Thoracic aorta (tissue), 2 donors: ENCODE data around the gene CLRN3. TPM values are rescaled to one million over a fixed set of nuclear protein-coding genes. Genes with fewer than 3 reads are reported as not detected.
A peak's percentile ranks its signal among the peaks of the same experiment; 100 is the strongest.

Experiments used
- ATAC-seq: fragments of 150-250 bp; one replicate; pipeline ENCODE4 v1.8.0; 2017; ENCODE audit warnings: low read depth; ENCODE audit not compliant: insufficient number of reproducible peaks, low FRiP score
- DNase-seq: peaks from one replicate; pipeline ENCODE4 v3.0.0-alpha.2; 2020; ENCODE audit warnings: low spot score
- H3K27ac ChIP-seq, 2 donors: fragments of 200-600 bp; sonication (generic); 1 replicate in 1 of 2; 2 replicates in 1 of 2; pipeline ENCODE4 v1.5.1; 2016; ENCODE audit warnings: mild to moderate bottlenecking in 2 of 2, moderate library complexity in 2 of 2
- H3K27me3 ChIP-seq: fragments of 200-600 bp; sonication (generic); replicated peaks from 2 replicates; pipeline ENCODE4 v1.6.0; 2016; ENCODE audit warnings: mild to moderate bottlenecking; ENCODE audit not compliant: insufficient read depth
- H3K36me3 ChIP-seq: fragments of 200-600 bp; sonication (generic); one replicate; pipeline ENCODE4 v1.5.1; 2016
- H3K4me1 ChIP-seq, 2 donors: fragments of 200-600 bp; sonication (generic); 1 replicate in 1 of 2; 2 replicates in 1 of 2; pipeline versions ENCODE4 v1.5.1 to v1.6.0; 2016; ENCODE audit warnings: low read depth in 2 of 2, mild to moderate bottlenecking in 1 of 2; ENCODE audit not compliant: control insufficient read depth in 1 of 2
- H3K4me3 ChIP-seq: fragments of 200-600 bp; sonication (generic); 2 replicates; pipeline ENCODE4 v1.5.1; 2016; ENCODE audit warnings: mild to moderate bottlenecking
- H3K9me3 ChIP-seq: fragments of 200-600 bp; sonication (generic); 2 replicates; pipeline ENCODE4 v1.5.1; 2016
- total RNA-seq, 2 donors: library from RNA; depleted of rRNA; stranded (reverse); fragments of >200 nt; gene quantifications; one replicate each; pipeline versions ENCODE4 v1.1.0 to v1.2.3, GENCODE V29; 2016
- TF ChIP-seq, protein P1 (sequence below): fragments of 200-600 bp; sonication (generic); IDR thresholded peaks from one replicate; pipeline ENCODE4 v1.5.1; 2019; ENCODE audit warnings: antibody characterized with exemption

Gene CLRN3
- total RNA-seq, 2 donors from 2014 or later, result not detected

DNA sequence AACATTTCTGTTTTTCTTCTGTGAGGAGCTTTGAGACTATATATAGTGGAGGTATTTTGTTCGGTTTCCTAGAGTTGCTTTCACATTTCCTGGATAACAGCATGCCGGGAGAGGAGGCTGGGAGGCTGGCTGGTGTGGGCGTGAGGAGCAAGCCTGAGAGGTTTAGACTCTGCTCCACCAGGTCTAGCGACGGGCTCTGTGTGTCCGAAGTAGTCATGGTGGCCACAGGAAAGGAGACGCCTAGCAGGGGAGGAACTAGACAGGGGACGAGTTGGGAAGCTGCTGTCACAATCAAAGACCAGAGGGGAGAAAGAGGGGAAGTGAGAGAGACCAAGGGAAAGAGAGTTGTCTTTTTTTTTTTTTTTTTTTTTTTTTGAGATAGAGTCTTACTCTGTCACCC, 33.7 kb upstream of the CLRN3 start:
- no peak overlapping the region for H3K4me3 ChIP-seq
- no peak for DNase-seq
- H3K4me1 ChIP-seq, result peaks cover 19 to 43% of the 10 kb centered on the region in 2 donors
- H3K9me3 ChIP-seq, result no peaks in the 10 kb centered on the region
- H3K27me3 ChIP-seq, result no peaks in the 10 kb centered on the region
- no peaks in the 10 kb centered on the region for H3K36me3 ChIP-seq
- ATAC-seq, result no peak
- peak overlapping the region in 1 of 2 donors; percentile 50 for H3K27ac ChIP-seq
- TF ChIP-seq, protein P1, sequence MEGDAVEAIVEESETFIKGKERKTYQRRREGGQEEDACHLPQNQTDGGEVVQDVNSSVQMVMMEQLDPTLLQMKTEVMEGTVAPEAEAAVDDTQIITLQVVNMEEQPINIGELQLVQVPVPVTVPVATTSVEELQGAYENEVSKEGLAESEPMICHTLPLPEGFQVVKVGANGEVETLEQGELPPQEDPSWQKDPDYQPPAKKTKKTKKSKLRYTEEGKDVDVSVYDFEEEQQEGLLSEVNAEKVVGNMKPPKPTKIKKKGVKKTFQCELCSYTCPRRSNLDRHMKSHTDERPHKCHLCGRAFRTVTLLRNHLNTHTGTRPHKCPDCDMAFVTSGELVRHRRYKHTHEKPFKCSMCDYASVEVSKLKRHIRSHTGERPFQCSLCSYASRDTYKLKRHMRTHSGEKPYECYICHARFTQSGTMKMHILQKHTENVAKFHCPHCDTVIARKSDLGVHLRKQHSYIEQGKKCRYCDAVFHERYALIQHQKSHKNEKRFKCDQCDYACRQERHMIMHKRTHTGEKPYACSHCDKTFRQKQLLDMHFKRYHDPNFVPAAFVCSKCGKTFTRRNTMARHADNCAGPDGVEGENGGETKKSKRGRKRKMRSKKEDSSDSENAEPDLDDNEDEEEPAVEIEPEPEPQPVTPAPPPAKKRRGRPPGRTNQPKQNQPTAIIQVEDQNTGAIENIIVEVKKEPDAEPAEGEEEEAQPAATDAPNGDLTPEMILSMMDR, result no peak

DNA sequence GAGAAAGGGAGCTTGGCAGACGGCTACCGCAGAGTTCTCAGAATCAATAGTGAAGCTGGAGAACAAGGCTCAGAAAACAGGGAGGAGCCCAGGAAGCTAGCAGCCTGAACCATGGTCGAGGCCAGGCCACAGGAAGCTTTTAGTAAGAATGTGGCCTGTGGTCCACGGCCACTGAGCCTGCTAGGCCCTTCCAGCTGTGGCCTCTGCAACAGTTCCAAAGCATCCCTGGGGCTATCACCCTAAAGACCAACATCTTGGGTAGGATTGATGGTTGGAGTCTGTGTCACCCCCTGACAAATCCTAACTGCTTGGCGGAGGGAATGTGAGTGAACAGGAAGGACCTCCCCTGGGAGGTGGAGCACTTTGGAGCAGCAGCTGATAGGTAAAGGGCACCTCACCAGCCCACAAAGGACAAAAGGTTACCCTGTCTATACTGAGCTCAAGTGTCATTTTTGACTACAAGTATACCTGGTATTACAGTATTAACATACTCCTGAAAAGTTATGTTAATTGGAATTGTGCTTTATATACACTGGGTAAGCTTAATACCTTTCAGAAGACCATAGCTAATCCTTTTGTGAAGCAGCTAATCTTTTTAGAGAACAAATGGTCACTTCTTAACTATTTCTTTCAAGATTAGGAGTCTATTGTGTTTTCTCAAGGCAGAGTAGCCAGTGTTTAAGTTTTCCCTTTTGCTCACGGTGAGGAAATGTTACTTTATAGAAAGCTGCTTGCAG, 32.9 kb upstream of the CLRN3 start:
- ATAC-seq (no peak), DNase-seq (no peak)
- Histone ChIP-seq H3K27me3 (no peaks in the 10 kb centered on the region), H3K4me1 (peaks cover 21 to 51% of the 10 kb centered on the region in 2 donors), H3K9me3 (no peaks in the 10 kb centered on the region), H3K27ac (peak overlapping the region in 1 of 2 donors; percentile 50), H3K4me3 (no peak overlapping the region), H3K36me3 (no peaks in the 10 kb centered on the region)
- TF ChIP-seq, protein P1, result no peak

DNA sequence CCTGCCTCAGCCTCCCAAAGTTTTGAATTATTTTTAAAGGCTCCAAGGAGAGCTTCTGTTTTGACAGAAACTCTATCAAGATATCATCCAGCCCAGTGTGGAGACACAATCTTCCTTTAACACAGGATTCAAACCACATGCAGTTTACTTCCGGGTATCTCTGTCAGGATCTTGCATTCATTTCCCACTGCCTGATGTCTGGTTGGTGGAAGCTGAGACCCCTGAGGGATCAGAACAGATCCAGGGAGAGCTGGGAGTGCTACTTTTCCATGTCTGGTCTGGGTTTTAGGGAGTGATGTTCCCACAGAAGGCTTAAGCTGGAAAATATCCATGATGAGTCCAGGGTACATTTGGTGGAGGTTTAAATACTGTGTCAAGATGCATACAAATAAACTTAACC, 30.9 kb upstream of the CLRN3 start:
- Histone ChIP-seq H3K36me3 (no peaks in the 10 kb centered on the region), H3K9me3 (no peaks in the 10 kb centered on the region), H3K27me3 (no peaks in the 10 kb centered on the region), H3K4me1 (peaks cover 38 to 71% of the 10 kb centered on the region in 2 donors), H3K4me3 (no peak overlapping the region), H3K27ac (peak overlapping the region; percentile 73 to 79)
- TF ChIP-seq, protein P1, result no peak
- DNase-seq, result no peak
- no peak for ATAC-seq

DNA sequence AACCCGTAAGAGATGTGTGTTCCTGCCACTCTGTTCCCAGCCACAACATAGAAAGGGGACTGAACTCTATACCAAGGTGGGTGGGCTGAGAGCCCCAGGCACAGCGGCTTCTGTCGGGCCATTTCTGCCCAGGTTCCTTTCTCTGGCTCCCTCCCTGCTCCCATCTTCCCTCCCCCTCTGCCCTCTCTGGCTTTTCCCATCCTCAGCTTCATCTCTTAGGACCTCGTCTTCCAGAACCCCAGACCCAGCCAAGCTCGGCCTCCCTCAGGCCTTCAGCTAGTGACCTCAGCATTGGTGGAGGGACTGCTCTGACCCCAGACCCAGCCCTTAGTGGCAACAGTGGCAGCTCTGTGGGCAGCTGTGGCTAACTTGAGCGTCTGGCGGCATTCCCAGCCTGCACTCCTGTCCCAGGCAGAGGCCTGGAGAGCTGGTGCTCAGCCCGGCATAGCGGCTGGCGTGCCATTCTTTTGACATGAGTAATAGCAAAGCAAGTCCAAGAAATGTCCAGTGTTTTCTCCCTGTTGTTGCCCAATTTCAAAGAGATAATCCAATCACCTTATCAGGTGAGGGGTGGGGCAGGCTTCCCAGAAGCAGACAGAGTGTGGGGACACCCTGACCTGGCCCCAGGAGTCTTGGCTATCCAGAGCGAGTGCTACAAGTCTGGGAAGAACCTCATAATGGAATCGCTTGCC, 30.1 kb upstream of the CLRN3 start:
- Histone ChIP-seq H3K9me3 (no peaks in the 10 kb centered on the region), H3K36me3 (no peaks in the 10 kb centered on the region), H3K4me1 (peaks cover 40 to 72% of the 10 kb centered on the region in 2 donors), H3K27me3 (no peaks in the 10 kb centered on the region), H3K4me3 (peak overlapping the region; percentile 6), H3K27ac (peak overlapping the region; percentile 73 to 79)
- peak; percentile 66 for DNase-seq
- peak; percentile 34 for ATAC-seq
- TF ChIP-seq, protein P1, result no peak

DNA sequence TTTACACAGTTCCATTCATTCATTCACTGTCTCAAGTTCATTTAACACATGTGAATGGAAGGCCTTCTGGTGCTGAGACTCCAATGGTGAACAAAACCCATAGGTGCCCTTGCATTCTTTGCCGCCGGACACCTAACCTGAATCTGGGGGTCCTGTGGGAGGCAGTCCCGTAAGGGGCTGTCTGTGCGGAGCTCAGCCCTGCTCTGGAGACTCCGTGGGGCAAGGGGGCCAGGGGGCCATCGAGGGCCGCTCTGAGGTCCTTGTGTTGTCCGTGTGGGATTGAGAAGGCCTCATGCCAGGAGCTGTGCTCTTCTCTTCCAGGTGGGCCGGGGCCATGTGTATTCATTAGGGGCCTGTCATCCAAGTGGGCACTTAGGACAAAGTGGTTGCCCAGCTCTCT, 29.5 kb upstream of the CLRN3 start:
- no peaks in the 10 kb centered on the region for H3K36me3 ChIP-seq
- H3K4me1 ChIP-seq, result peaks cover 40 to 72% of the 10 kb centered on the region in 2 donors
- no peak for DNase-seq
- no peaks in the 10 kb centered on the region for H3K27me3 ChIP-seq
- H3K4me3 ChIP-seq, result no peak overlapping the region
- TF ChIP-seq, protein P1, result no peak
- no peak for ATAC-seq
- H3K27ac ChIP-seq, result peak overlapping the region; percentile 73 to 79
- H3K9me3 ChIP-seq, result no peaks in the 10 kb centered on the region
